GM18517 (cell line): ENCODE data around the gene NFYC.
A peak's percentile ranks its signal among the peaks of the same experiment; 100 is the strongest.
"Not testable (repeated sequence)": the region's sequence is repeated elsewhere in the genome, so short reads cannot be mapped to it uniquely, and the experiment has no call there.

Source experiments
- ATAC-seq: cut with Tn5 transposase; IDR thresholded peaks from one replicate; pipeline ENCODE4 v1.9.1; 2021; ENCODE audit warnings: mild to moderate bottlenecking, moderate library complexity; ENCODE audit not compliant: unreplicated experiment

The NFYC gene

GRCh38 chr1:40664791-40665190 is 26.7 kb upstream of the NFYC start:
- ATAC-seq, result no peak

DNA sequence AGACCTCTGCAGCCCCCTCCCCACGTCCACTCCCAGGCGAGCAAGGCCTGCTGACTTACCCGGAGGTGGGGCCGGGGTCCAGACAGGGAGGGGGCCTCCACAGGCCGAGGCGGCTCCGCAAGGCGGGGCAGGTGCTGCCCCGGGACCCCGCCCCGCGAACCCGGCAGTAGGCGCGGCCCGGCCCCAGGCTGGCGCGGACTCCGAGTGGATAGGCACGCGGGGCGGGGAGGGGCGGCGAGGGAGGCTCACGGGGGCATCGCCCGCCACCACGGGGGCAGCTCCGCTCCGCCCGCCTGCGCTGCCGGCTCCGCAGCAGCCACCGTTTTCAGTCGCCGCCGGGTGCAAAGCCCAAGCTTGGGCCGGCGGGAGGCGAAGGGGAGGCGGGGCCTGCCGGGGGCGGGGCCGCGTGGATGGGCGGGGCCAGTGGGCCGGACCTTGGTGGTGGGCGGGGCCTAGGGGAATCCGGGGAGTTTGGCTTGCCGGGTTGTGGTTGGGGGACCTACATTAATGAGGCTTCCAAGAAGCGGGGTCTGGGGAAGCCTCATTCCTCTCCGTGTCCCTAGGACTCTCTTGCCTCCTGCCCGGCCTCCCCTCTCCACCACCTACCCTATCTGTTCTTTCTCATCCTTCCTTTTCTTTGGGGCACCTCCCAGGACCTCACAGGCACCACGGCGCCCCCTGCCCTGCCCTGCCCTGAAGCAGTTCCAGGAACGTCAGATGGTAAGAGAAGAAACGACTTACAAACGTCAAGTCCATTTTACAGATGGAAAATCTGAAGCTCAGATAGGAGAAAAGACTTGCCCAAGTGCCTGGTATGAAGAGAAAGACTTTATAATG is 26.0 kb upstream of the NFYC start, which contains the start of gene RIMS3:
RIMS3 (minus strand) TSS at position 348 of the 837 bp plus-strand sequence. CDS start 23,757 bp downstream, outside the sequence.
- no peak for ATAC-seq

DNA sequence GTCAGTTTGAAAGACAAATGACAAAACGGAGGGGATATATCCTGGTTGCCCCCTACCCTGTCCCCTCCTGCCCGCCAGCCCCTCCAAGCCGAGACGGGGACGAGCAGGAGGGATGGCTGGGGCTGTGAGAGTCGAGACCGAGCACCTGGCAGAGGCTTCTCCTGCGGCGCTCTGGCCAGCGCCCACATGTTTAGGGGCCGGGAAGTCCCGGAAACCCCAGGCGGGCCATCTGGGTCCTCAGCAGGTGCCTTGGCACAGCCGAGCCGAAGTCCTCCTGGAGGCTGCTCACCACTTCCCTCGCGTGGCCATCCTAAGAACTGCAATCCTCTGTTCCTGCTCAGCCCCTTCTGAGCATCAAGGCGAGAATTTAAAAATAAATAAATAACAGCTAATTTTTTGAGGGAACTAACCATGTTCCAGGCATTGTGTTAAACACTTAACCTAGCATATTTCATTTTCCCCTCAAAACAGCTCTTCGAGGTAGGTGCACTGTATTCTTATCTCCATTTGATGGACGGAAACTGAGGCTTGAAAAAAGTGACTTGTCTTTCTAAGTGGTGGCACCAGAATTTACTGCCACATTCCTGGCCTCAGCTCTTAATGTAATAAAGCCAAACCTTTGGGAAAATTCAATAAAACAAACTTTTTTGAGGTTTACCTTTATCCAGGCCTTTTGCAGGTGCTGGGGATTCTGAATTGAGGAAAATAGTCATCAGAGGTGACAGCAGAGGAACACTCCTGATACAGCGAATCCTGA is 22.6 kb upstream of the NFYC start:
- peak; percentile 59 for ATAC-seq

DNA sequence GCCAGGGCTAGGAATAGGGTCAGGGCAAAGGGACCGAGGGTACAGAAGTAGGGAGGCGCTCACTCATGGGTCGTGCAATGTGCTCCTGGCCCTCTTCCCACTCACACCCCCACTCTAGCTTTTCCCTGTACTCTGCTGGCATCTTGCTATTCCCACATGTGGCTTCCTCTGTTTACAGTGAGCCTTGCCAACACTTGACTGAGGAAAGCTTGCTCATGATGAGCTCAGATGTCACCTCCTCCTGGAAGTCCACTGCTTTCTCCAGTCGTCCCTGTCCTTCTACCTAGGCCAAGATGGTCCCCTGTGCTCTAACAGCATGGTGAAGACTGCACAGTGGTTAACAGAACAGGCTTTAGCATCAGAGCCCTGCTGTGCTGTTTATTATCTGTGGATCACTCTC is 18.1 kb upstream of the NFYC start:
- ATAC-seq, result no peak

DNA sequence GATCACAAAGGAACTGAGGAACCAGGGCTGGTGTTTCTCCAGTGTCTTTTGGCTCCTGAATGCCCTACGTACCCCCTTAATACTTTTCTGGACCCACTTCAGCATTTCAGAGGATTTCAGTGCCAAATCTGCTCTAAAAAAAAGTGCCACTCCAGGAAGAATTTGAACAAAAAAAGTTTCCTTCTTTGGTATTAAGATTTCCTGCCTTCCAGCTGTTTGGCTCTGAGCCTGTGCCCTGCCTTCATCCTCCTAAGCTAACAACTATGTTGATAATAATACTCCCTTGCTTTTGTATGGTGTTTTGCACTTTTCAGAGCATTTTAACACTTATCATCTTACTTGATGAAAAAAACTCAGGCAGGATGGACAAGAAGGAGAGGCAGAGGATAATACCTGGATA is 15.0 kb upstream of the NFYC start:
- no peak for ATAC-seq

DNA sequence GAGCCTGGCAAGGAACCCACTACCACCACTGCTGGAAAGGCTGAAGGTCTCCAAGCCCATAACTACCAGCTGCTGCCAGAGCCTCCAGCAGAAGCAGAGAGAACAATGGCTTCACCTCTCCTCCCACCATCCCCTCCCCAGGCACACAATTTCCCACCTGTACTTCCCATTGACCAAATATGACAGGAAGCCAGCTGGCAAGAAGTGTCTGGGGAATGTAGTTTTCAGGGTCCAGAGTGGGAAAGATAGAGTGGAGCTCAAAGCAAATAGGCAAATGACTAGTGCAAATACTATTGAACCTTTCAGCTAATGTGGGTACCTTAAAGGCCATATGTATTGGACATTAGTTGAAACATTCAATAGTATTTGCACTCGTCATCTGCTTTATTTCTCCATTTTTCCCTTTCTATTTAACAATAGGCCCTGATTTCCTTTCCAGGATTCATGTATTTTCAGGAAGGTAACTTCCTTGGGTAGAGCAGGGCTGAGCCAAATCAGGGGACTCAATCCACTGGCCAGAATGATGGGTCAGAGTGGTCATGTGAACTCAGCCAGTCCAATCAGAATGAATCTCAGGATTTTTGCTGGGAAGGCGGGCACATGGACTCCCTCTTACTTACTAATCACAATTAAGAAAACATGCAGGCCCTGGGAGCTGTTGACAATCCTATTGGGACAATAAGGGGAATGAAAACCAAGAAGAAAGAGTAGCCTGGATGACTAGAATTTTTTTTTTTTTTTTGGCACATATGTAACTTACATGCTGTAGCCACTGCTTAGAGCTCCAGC is 12.1 kb upstream of the NFYC start:
- ATAC-seq, result no peak

GRCh38 chr1:40684669-40685068 is 6.8 kb upstream of the NFYC start:
- ATAC-seq, result no peak

GRCh38 chr1:40687059-40687458 is 4.4 kb upstream of the NFYC start:
- no peak for ATAC-seq

- no peak for ATAC-seq
Observed at GRCh38 chr1:40687661-40688060, 3.8 kb upstream of the NFYC start.

DNA sequence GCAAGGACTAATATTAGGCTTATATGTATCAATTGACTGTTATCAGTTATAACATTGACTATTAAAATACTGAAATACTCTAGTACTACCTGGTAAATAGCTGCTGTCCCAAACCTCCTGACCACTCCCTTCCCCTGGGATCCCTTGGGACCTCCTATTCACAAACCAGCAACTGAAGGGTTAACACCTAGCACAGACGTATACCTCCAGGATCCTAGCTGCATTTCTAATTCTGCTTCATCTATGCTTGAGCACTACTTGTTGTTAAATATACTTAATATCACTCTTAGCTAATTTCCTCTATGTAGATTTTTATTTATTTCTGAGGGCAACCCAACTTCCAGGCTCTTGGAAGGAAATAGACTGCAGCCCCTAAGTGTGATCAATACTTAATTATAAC is 1.8 kb upstream of the NFYC start:
- ATAC-seq, result no peak

DNA sequence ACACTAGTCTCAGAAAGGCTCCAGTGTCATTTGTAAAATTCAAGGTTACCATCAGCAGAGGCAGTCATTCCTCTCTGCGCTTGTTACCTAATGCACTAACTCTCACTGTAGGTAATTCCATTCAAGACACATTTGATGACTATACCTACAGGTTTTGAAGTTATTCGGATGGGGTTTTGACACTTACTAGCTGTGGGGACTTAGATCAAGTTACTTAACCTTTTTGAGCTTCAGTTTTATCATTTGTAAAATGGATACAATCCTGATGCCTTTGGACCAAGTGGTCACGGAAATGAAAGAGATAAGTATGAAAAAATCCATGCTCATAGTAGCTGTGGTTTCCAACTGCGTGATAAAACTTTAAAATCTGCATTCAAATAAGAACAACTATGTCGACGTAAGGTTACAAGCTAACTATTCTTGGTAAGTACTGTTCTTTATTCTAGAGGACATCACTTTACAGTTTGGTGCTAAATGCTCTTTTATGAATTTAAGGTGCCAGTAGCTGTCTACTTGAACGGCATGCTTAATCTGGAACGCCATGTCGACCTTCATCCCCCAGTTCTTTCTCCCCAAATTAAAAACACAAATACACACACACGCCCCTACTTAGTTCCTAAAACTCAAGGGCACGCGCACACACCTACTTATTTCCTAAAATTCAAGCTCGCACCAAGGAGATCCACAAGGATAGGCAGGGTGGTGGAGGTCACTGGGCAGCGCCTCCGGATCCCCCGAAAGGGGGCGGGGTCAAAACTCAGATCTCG is 550 bp upstream of the NFYC start:
- no peak for ATAC-seq

DNA sequence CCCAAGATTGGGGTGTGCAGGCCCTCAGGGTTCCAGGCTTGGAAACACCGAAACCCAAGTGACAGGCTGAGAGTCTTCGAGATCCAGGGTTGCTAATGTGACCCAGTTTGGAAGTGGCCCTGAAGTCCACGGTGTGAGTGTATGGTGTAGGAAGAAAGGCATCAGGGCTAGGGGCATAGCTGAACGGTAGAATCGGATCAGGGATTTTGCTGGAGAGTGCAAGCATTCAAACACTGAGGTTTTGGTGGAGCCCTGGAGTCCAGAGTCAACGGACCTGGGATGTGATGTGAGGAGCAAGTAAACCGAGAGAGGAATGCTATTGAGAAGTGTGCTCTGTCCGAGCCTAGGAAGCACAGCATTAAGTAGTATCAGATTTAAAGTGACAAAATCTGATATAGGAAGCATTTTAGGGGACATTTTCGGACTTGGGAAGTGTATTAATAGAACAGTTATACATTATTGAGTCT is 958 bp downstream of the NFYC start:
- ATAC-seq, result peak; percentile 15

GRCh38 chr1:40693425-40693824 is 1.9 kb downstream of the NFYC start:
- no peak for ATAC-seq

- no peak for ATAC-seq
Observed at GRCh38 chr1:40694353-40694874, 2.9 kb downstream of the NFYC start.

GRCh38 chr1:40696294-40696693 is 4.8 kb downstream of the NFYC start:
- no peak for ATAC-seq

GRCh38 chr1:40697436-40697835 is 5.9 kb downstream of the NFYC start:
- ATAC-seq, result no peak

GRCh38 chr1:40699787-40700186 is 8.3 kb downstream of the NFYC start:
- ATAC-seq, result peak; percentile 68

- ATAC-seq, result no peak
Observed at GRCh38 chr1:40701684-40702083, 10.2 kb downstream of the NFYC start.

- not testable (repeated sequence) for ATAC-seq
Observed at GRCh38 chr1:40702810-40703209, 11.3 kb downstream of the NFYC start.

DNA sequence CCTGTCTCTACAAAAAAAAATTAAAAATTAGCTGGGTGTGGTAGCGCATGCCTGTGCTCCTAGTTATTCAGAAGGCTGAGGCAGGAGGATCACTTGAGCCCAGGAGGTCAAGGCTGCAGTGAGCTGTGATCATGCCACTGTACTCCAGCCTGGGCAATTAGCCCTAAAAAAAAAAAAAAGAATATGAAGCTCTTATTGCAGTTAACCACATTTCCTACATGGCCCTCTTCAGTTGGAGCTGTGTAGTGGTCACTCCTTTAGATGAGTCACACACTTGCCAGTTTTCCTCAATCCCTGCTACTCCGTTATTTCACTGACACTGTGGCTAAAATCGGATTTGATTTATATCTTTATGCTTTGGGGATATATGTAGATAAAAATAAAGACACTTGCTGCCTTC is 11.8 kb downstream of the NFYC start:
- ATAC-seq, result no peak
